Mammary epithelial cell (primary cell): ENCODE measurements around the gene HFM1.
A peak's percentile ranks its signal among the peaks of the same experiment; 100 is the strongest.

ENCODE experiments used
- CTCF ChIP-seq, 2 donors: IDR thresholded peaks in 1 of 2; conservative IDR thresholded peaks in 1 of 2; 2 replicates each; pipeline ENCODE4 v1.5.1; 2011 to 2012; ENCODE audit warnings: inconsistent platforms in 2 of 2, low read length in 2 of 2, mild to moderate bottlenecking in 2 of 2, control low read depth in 1 of 2, low read depth in 1 of 2; ENCODE audit not compliant: insufficient read depth in 1 of 2; ENCODE audit errors: extremely low read depth in 1 of 2
- EZH2 ChIP-seq: IDR thresholded peaks from 2 replicates; pipeline ENCODE4 v1.6.1; 2012; ENCODE audit warnings: low read length, inconsistent platforms, borderline replicate concordance

GRCh38 chr1:91406773-91407389 is 2.2 kb upstream of the HFM1 start:
- peak; percentile 49 to 62 for TF ChIP-seq CTCF (conservative IDR thresholded peaks at IDR 0.05 in 1 of 2, IDR thresholded peaks at IDR 0.05 in 1 of 2; ENCODE audit: extremely low read depth in 1 of 2, insufficient read depth in 1 of 2, low read depth in 1 of 2, low read length in 2 of 2)
- TF ChIP-seq EZH2, result no peak
